Measurements from ENCODE around the gene PARL. TPM values are rescaled to one million over a fixed set of nuclear protein-coding genes. Genes with fewer than 3 reads are reported as not detected.

Gene PARL
- total RNA-seq, 4 donors from 2014 or later: 47.6 to 66.6 (median 55.7) TPM

DNA sequence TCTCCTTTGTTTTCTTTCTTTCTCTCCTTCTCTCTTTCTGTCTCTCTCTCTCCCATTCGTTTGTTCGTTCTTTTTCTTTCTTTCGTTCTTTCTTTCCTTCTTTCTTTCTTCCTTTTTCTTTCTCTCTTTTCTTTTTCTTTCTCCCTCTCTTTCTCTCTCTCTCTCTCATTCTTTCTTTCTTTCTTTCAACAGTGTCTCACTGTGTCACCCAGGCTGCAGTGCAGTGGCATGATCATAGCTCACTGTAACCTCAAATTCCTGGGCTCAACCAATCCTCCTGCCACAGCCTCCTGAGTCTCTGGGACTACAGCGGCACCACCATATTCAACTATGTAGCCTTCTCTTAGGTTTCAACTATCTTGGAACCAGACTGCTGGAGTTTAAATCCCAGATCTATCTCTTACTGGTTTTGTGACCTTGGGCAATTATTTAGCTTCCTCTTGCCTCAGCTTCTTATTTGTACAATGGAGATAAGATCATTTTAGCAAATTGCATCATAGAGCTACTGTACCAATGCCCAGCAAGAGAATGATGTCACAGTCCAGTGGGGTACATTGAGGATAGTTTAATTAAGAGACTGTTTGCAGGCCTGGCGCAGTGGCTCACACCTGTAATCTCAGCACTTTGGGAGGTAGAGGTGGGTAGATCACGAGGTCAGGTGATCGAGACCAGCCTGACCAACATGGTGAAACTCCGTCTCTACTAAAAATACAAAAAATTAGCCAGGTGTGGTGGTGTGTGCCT, 27.3 kb upstream of the PARL start:
- no peaks in the 10 kb centered on the region for H3K27me3 ChIP-seq
- 92 to 94% methylated on average over 8 of the region's 8 CpGs for WGBS, 2 donors
- H3K27ac ChIP-seq: no peak overlapping the region
- no peak for DNase-seq (ENCODE audit: low spot score in 2 of 2)
- H3K9me3 ChIP-seq: no peaks in the 10 kb centered on the region
- no peaks in the 10 kb centered on the region for H3K36me3 ChIP-seq
- H3K4me1 ChIP-seq: no peaks in the 10 kb centered on the region
- H3K4me3 ChIP-seq: no peak overlapping the region
- TF ChIP-seq, protein P1, sequence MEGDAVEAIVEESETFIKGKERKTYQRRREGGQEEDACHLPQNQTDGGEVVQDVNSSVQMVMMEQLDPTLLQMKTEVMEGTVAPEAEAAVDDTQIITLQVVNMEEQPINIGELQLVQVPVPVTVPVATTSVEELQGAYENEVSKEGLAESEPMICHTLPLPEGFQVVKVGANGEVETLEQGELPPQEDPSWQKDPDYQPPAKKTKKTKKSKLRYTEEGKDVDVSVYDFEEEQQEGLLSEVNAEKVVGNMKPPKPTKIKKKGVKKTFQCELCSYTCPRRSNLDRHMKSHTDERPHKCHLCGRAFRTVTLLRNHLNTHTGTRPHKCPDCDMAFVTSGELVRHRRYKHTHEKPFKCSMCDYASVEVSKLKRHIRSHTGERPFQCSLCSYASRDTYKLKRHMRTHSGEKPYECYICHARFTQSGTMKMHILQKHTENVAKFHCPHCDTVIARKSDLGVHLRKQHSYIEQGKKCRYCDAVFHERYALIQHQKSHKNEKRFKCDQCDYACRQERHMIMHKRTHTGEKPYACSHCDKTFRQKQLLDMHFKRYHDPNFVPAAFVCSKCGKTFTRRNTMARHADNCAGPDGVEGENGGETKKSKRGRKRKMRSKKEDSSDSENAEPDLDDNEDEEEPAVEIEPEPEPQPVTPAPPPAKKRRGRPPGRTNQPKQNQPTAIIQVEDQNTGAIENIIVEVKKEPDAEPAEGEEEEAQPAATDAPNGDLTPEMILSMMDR (IDR thresholded peaks at IDR 0.05): no peak
- TF ChIP-seq EP300 (IDR thresholded peaks at IDR 0.05): no peak
- no peak for TF ChIP-seq POLR2A (IDR thresholded peaks at IDR 0.05)

DNA sequence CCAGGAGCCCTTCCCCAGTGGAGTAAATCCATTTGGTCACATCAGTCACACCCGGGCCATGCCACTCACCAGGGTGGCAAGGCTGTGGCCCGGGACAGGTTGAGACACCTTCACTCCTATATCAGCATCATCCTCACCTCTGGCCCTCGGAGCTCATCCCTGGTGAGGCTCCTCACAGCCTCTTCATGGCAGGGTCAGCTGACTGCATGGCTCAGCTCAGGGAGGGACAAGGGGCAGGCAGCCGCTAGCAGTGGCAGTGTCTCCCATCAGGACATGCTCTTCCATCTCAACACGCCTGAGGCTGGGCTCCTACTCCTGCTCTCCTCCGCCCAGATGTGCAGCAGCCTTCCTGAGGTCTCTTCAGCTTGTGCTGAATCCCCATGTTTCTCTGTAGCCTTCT, 26.4 kb upstream of the PARL start:
- Histone ChIP-seq H3K27me3 (no peaks in the 10 kb centered on the region), H3K27ac (no peak overlapping the region), H3K9me3 (no peaks in the 10 kb centered on the region), H3K4me1 (no peaks in the 10 kb centered on the region), H3K4me3 (no peak overlapping the region), H3K36me3 (no peaks in the 10 kb centered on the region)
- no peak for TF ChIP-seq EP300 (IDR thresholded peaks at IDR 0.05)
- TF ChIP-seq, protein P1 (IDR thresholded peaks at IDR 0.05): no peak
- no peak for TF ChIP-seq POLR2A (IDR thresholded peaks at IDR 0.05)
- DNase-seq (ENCODE audit: low spot score in 2 of 2): no peak
- WGBS, 2 donors: 74 to 80% methylated on average over 6 of the region's 6 CpGs

DNA sequence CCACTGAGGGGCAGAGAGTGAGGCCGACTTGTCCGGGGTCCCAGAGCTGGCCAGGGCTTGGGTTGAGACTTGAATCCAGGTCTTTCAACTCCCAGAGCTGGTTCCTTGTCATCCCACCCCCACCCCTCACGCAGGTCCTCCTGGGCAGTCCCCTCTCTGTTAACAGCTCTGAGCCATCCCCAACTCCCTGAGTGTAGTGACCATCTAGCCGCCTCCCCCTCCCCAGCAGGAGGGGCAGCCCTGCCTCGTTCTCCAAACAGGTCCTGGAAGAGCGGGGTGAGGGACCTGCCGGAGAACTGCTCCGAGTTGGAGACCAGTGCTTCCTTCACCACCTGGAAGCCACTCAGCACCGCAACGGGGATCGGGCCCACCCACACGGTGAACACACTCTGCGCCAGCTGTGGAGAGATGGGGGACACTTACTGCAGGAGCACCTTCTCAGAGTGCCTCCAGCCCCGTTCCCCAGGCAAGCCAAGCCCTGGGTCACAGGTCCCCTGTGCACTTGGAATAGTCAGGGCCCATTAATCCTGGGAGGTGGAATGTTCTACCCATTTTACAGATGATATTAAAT, 24.4 kb upstream of the PARL start:
- no peak overlapping the region for H3K4me3 ChIP-seq
- no peaks in the 10 kb centered on the region for H3K27me3 ChIP-seq
- no peaks in the 10 kb centered on the region for H3K9me3 ChIP-seq
- no peak for TF ChIP-seq POLR2A (IDR thresholded peaks at IDR 0.05)
- TF ChIP-seq, protein P1 (IDR thresholded peaks at IDR 0.05): no peak
- TF ChIP-seq EP300 (IDR thresholded peaks at IDR 0.05): no peak
- H3K4me1 ChIP-seq: no peaks in the 10 kb centered on the region
- no peak overlapping the region for H3K27ac ChIP-seq
- WGBS, 2 donors: 66 to 75% methylated on average over 14 of the region's 14 CpGs
- no peak for DNase-seq (ENCODE audit: low spot score in 2 of 2)
- H3K36me3 ChIP-seq: no peaks in the 10 kb centered on the region

DNA sequence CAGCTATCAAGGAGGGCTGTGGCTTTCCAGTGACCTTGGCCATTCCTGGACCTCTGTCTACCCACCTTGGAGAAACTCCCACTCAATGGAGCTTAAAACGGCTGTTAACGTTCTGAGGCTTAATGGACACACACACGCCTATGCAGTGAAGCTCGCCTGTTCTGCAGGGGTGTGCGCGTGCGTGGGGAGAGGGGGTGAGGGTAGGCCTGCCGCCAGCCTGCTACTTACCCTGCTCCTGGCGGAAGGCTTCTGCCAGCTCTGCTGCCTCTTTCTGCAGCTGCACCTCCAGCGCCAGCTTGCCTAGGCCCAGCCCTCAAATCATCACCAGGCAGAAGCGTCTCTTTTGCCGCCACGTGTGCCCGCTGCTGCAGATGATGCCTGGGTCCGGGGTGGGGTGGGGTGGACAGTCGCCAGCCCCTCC, 23.2 kb upstream of the PARL start:
- H3K27me3 ChIP-seq: no peaks in the 10 kb centered on the region
- 53 to 72% methylated on average over 5 to 9 of the region's 16 CpGs for WGBS, 2 donors
- no peaks in the 10 kb centered on the region for H3K4me1 ChIP-seq
- no peak for TF ChIP-seq POLR2A (IDR thresholded peaks at IDR 0.05)
- TF ChIP-seq, protein P1 (IDR thresholded peaks at IDR 0.05): no peak
- TF ChIP-seq EP300 (IDR thresholded peaks at IDR 0.05): no peak
- H3K36me3 ChIP-seq: no peaks in the 10 kb centered on the region
- H3K27ac ChIP-seq: no peak overlapping the region
- H3K9me3 ChIP-seq: no peaks in the 10 kb centered on the region
- no peak overlapping the region for H3K4me3 ChIP-seq
- DNase-seq (ENCODE audit: low spot score in 2 of 2): no peak

DNA sequence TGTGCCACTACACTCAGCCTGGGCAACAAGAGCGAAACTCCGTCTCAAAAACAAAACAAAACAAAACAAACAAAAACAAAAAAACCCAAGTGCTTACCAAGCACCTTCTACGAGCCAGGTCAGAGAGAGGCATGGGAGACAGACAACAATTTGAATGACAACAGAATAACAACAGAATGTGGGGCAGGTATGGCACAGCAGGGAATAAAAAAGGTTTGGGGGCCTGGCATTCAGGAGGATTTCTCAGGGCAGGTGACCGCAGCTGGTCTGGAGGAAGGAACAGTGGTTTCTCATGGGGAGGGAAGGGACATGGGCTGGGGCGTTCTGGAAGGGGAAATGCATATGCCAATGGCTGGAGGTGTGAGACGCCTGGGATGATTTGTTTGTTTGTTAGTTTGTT, 22.5 kb upstream of the PARL start:
- H3K27ac ChIP-seq: no peak overlapping the region
- H3K36me3 ChIP-seq: no peaks in the 10 kb centered on the region
- WGBS, 2 donors: 61 to 68% methylated on average over 6 of the region's 6 CpGs
- TF ChIP-seq, protein P1 (IDR thresholded peaks at IDR 0.05): no peak
- TF ChIP-seq EP300 (IDR thresholded peaks at IDR 0.05): no peak
- TF ChIP-seq POLR2A (IDR thresholded peaks at IDR 0.05): no peak
- H3K9me3 ChIP-seq: no peaks in the 10 kb centered on the region
- no peaks in the 10 kb centered on the region for H3K27me3 ChIP-seq
- H3K4me1 ChIP-seq: no peaks in the 10 kb centered on the region
- H3K4me3 ChIP-seq: no peak overlapping the region
- no peak for DNase-seq (ENCODE audit: low spot score in 2 of 2)

All from tibial nerve (tissue), 4 donors.